Stimulated activated naive CD8-positive, alpha-beta T cell treated with anti-CD3 and anti-CD28 coated beads, Interleukin-15, Interleukin-2, amounts not matched to agents 100 U/mL and 50 U/mL, for 24 hours (primary cell): ENCODE measurements around the gene CELF5.
A peak's percentile ranks its signal among the peaks of the same experiment; 100 is the strongest.

Experiments
- ATAC-seq: fragments of 150-1000 bp; cut with Tn5 transposase; one replicate; pipeline ENCODE4 v1.10.0; 2021
- DNase-seq: peaks from one replicate; pipeline ENCODE4 v3.0.0; 2021

CELF5 gene

DNA sequence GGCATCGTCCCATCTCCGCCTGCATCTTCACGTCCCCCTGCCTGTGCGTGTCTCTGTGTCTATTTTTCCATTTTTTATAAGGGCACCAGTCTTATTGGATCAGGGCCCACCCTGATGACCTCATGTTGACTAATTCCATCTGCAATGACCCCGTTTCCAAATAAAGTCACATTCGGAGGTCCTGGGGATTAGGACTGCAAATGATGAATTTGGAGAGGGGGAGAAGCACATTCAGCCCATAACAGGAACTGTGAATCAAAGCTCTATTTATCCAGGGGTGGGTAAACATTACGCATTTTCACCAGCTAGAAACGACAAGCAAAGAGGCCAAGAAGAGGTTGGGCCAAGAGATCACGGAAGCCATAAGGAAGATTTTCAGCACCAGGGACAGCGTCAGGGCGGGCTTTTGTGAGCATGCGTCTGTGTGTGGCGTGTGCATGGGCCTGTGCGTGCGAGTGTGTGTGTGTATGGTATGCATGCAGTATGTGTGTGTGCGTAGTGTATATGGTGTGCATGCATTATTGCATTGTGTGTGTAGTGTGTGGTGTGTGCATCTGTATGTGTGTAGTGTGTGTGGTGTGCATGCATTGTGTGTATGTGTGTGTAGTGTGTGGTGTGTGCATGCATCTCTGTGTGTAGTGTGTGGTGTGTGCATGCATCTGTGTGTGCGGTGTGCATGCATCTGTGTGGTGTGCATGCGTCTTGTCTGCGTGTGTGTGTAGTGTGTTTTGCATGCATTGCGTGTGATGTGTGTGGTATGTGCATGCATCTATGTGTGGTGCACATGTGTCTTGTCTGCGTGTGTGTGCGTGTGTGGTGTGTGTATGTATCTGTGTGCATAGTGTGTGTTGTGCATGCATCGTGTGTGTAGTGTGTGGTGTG lies 19.6 kb downstream of the CELF5 start:
- DNase-seq (peak; percentile 62), ATAC-seq (no peak)

DNA sequence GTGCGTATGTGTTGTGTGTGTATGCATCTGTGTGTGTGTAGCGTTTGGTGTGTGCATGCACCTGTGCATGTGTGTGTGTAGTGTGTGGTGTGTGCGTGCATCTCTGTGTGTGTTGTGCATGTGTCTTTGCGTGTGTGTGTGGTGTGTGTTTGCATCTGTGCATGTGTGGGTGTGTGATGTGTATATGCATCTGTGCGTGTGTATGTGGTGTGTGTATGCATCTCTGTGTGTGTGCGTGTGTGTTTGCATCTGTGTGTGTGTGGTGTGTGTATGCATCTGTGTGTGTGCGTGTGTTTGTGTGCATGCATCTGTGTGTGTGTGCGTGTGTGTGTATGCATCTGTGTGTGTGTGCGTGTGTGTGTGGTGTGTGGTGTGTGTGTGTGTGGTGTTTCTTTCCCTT lies 20.6 kb downstream of the CELF5 start:
- ATAC-seq (no peak), DNase-seq (no peak)

DNA sequence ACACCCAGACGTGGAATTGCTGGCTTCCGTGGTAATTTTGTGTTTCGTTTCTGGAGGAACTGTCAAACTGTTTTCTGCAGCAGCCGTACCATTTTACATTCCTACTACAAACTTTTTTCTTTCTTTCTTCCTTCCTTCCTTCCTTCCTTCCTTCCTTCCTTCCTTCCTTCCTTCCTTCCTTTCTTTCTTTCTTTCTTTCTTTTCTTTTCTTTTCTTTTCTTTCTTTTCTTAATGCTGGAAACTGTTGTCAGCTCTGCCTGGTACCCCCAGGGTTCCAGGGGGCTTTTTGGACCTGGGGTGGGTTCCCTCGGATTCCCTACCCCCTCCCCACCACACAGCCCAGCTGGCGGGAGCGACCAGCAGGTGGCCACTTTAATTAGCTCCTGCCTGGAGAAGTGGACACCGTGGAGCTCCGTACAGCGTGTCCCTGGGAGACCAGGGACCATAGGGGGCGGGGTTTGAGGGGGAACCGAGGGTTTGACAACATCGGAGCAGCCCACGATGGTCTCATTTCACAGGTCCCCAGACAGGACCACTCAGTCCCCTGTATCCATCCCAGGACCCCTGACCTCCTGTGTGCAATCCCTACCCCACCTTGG lies 24.4 kb downstream of the CELF5 start:
- DNase-seq (no peak), ATAC-seq (no peak)

DNA sequence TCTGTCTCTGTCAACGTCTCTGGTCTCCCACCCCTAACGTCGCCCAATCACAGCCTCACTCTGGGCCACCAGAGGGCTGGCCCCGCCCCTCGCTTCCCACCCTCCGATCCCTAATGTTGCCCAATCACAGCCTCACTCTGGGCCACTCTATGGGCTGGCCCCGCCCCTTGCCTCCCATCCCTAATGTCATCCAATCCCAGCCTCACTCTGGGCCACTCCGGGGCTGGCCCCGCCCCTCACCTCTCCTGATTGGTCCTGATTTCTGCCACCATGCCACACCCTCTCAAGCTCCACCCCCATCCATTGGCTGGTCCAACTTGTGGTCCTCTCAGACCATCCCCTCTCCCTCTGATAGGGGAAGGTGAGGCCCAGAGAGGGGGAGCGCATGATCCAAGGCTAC lies 24.9 kb downstream of the CELF5 start:
- DNase-seq: peak; percentile 23
- ATAC-seq: peak; percentile 52

DNA sequence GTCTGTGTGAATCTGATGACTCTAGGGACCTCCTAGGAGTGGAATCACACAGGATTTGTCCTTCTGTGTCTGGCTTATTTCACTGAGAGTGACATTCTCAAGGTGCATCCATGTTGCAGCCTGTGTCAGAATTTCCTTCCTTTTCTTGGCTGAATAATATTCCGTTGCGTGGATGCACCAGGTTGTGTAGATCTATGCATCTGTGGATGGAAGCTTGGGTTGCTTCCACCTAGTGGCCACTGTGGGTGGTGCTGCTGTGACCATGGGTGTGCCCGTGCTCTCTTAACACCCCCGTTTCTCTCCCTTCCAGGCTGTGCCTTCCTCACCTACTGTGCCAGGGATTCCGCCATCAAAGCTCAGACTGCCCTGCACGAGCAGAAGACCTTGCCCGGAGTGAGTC lies 26.2 kb downstream of the CELF5 start:
- DNase-seq (peak; percentile 61), ATAC-seq (peak; percentile 65)

DNA sequence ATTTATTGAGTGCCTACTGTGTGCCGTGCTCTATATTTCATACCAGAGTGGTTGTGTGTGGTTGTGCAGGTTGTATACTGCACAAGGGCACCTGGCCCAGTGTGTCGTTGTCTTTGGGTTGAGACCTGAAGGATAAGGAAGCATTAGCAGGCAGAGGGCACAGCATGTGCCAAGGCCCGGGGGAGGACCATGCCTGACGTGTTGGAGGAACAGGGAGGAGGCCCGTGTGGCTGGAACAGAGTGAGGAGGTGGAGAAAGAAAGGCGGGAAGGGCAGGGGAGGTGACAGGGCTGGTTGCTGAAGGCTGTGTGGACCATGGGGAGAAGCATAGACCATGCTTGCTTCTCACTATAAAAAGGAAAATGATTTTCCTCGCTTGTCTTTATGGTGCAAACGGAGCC lies 26.8 kb downstream of the CELF5 start:
- ATAC-seq: no peak
- no peak for DNase-seq

DNA sequence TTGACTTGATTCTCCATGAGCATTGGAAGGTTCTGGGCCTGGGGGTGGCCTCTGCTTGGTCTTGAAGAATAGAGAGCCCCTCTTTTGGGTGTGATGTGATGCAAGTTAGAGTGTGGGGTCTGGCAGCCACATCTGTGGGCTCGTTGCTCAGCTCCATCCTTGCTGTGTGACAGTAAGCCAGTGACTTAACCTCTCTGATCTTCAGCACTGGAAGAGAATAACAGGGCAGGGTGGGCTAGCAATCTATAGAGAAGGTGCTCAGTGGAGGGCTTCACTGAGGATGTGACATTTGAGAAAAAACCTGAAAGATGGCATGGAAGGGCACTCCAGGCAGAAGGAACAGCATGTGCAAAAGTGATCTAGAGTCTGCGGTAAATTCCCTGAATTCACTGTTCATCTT lies 28.2 kb downstream of the CELF5 start:
- DNase-seq (no peak), ATAC-seq (no peak)

DNA sequence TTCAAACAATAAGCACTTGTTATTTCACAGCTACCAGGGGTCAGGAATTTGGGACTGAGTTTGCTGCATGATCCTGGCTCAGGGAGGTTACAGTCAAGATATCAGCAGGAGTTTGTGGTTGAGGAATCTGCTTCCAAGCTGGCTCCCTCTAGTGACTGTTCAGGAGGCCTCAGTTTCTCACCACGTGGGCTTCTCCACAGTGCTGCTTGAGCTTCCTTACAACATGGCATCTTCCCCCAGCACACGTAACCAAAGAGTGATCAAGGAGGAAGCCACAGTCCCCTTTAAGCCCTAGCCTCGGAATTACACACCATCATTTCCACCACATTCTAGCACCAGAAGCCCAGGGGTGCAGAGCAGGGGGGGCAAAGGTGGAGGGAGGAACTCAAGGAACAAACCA lies 28.8 kb downstream of the CELF5 start:
- ATAC-seq: no peak

DNA sequence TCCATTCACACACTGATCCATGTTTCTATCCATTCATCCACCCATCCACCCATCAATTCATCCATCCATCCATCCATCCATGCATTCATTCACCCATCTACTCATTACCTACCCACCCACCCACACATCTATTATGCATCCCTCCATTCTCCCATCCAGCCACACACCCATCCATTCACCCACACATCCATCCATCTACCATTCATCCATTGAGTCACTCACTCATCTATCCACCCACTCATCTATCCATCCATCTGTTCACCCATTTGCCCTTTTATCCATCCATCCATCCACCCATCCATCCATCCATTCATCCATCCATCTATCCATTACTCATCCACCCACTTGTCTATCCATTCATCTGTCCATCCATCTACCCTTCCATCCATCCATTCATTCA lies 30.1 kb downstream of the CELF5 start:
- ATAC-seq: no peak
- no peak for DNase-seq

More for the DNA sequence above, 28.8 kb downstream of the CELF5 start:
- no peak for DNase-seq

DNA sequence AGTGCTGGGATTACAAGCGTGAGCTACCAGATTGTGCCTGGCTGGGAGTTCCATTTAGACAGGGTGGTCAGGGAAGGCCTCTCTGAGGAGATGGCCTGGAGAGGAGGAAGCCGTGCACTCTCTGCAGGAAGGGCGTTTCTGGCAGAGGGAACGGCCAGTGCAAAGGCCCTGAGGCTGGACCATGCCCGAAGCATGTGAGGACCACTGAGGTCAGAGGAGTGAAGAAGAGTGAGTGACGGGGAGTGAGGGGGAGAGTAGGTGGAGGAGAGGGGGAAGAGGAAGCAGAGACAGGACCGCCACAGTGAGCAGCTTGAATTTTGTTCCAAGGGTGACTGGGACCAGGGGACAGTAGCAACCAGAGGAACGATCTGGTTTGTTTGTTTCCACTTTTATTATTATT lies 32.6 kb downstream of the CELF5 start:
- ATAC-seq: no peak

DNA sequence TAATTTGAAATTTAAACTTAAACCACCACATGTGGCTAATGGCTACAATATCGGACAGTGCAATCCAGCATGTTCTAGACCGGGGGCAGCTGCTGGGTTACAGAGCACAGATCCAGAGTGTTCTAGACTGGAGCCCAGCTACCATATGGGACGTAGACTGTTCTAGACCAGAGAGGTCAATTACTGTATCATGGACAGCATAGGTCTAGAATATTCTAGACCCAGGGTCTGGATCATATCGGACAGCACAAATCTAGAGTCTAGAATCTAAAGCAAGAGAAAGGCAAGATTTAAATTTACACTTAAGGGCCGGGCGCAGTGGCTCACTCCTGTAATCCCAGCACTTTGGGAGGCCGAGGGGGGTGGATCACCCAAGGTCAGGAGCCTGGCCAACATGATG lies 37.9 kb downstream of the CELF5 start:
- no peak for DNase-seq
- no peak for ATAC-seq

More for the DNA sequence above, 32.6 kb downstream of the CELF5 start:
- DNase-seq: no peak

DNA sequence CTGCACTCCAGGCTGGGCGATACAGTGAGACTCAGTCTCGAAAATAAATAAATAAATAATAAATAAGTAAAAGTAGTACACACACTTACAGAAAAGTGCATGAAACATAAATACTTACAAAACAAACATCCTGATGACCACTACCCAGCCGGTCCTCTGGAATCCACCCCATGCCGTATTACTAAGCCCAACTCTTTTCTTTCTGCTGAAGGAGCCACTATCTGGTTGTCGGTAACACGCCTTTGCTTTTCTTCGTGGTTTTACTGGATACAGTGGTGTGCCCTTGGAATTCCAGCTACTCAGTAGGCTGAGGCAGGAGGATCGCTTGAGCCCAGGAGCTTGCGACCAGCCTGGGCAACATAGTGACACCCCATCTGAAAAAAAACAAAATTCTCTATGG lies 39.4 kb downstream of the CELF5 start:
- DNase-seq (no peak), ATAC-seq (no peak)

DNA sequence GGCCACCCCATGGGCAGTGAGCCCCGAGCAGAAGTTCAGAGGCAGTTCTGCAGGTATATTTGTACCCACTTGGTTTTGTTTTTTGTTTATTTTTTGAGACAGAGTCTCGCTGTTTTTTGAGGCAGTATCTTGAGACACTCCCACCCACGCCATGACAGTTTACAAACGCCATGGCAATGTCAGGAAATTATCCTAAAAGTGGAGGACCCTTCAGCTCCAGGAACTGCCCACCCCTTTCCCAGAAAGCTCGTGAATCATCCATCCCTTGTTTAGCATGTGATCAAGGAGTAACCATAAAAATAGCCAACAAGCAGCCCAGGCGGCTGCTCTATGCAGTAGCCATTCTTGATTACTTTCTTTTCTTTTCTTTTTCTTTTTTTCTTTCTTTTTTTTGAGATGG lies 41.0 kb downstream of the CELF5 start:
- DNase-seq (no peak), ATAC-seq (no peak)

DNA sequence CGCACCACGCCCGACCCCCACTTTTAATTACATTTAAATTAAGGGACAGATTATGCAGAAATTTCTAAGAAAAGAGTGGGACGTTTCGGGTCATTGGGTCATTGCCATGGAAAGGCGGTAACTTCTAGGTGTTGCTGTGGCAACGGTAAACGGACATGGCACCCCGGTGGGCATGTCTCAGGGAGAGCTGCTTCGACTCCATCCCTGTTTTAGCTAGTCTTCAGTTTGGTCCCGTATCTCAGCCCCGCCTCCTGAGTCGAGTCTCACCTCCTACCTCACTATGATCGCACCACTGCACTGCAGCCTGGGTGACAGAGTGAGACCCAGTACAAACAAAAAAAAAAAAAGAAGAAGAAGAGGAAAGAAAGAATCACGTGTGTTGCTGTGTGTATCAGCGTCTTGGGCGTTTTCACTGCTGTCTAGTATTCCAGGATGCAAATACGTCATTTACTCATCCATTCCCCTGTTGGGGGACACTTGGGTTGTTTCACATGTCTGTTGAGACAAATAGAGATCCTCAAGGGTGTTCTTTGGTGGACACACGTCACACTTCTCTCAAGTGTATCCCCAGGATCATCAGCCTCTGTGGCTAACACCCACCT lies 41.7 kb downstream of the CELF5 start:
- ATAC-seq (no peak), DNase-seq (no peak)

DNA sequence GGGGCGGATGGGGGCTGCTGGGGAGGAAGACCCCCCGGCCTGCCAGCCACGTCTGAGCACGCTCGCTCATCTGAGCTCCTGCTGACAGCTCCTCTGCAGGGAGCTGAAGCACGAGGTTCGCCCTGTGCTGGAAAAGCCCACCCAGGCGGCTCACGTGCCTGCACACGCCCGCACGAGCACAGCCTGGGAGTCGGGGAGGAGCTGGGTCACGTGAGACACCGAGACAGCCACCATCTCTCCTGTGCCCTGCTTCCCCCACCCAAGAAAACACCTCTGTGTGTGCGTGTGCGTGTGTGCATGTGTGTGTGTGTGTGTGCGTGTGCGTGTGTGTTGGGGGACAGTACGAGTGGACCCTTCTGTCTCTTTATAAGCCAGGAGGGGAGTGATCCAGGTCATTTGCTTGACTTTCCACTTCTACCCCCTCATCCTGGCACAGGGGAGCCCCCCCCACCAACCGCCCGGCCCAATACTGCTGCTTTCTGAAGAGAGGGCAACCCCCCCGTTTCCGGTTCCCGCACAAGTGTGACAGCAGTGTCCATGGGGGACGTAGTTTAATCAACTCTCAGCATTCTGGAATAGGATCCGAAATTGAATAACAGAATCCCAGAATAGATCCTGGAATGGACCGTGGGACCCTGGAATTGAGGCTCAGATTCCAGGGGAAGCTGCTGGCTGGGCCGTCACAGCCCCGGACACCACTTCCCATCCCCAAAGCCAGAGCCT lies 42.5 kb downstream of the CELF5 start:
- ATAC-seq: no peak
- no peak for DNase-seq

DNA sequence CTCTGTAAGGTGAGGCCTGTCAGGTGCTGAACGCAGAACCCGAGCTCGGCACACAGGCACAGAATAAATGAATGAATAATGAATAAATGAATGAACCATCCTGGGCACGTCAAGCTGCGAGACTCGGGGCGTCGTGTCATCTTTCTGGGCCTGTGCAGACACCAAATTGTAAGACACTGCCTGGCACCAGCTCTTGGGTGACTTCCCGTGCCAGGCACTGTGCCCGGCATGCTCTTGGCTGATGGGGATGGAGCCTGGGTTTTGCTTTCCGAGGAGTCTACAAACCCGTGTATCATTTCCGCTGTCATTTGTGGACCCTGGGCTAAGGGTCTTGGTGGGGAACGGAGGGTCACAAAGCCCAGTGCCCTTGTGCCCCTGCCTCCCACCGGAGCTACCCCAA lies 43.9 kb downstream of the CELF5 start:
- DNase-seq: no peak
- ATAC-seq: no peak

DNA sequence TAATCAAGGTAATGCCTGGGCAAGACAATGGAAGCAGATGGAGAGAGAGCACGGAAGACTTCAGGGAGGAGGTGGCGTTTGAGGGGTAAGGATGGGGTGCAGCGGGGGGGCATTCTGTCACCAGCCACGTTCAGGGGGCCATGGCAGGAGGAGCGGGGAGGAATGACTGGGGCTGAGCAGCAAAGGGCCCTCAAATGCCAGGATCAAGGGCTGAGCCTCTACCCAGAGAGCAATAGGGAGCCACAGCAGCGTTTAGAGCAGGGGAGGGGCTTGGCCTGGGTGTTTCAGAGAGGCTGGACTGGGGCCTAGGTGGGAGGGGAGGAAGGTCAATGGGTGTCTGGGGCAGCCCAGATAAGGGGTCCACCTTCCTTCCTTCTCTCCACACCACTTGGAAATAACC lies 44.3 kb downstream of the CELF5 start:
- no peak for ATAC-seq
- DNase-seq: no peak

DNA sequence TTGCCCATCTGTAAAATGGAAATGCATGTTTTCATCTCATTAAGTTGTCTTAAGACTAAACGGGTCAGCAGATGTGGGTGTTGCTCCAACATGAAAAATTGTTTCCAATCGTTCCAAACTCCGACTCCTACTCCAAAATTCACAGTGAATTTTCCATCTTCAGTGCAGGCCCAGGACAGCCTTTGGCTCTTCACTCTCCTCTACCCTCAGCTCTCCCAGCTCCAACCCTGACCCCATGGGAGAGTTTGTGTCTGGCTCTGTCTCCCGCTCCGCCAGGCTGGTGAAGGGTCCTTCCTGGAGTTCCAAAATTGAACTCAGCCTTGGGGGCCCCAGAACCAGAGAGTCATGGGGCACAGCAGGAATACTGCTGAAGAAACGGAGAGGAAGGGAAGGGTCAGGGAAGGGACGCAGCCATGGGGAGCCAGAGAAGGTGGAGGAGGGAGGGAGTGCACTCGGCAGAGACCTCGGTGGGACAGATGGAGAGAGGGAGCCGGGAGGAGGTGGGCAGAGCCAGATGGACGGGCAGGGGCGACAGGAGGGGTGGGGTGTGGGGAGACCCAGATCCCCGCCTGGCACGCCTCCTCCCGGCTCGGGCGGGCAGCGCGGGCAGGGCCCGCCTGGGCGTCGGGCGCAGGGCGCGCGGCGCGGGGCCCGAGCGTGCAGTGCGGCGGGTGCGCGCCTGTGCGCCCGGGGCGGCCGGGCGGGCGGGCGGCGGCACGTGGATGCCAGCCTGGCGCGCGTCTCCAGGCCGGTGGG lies 45.6 kb downstream of the CELF5 start:
- ATAC-seq (no peak), DNase-seq (no peak)

DNA sequence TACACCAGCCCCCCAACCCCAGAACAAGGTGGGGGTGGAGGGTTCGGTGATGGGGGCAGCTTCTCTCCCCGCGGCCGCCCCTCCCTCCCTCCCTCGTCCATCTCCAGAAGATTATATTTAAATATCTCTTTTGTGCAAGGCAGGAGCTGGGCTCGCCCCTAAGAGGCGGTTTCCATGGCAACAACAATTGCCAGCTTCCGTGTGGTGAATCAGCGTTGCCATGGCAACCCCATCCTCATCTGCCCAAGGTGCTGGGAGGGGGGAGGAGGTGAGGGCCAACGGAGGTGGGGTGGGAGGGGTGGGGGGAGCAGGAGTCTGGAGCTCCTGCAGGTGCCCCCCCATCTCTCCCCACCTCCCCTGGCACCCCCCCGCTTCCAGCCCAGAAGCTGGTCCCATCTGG lies 46.4 kb downstream of the CELF5 start:
- peak; percentile 63 for DNase-seq
- ATAC-seq: no peak

DNA sequence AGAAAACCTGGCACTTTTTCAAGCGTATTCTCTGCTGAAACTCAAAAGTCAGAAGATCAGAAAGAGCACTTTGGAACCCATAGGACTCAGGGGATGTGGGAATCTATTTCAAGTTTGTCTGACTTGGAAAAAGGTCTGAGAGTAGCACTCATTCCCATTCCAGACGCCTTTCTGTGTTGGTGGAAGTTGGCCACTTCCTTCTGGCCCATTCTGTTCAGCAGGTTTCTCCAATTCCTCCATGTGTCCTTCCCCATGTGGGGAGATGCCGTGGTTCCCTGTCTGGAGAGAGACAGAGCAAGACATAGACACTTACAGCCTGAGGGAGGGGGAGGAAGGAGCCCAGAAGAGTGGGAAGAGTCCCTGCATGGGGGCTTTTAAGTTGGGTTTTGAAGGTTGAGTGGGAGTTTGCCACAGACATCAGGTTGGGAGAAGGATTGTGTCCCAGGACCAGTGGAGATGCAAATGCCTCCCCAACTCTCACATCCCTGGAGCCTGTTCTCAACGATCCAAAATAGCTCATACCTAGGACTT lies 48.0 kb downstream of the CELF5 start:
- DNase-seq: no peak
- ATAC-seq: no peak

DNA sequence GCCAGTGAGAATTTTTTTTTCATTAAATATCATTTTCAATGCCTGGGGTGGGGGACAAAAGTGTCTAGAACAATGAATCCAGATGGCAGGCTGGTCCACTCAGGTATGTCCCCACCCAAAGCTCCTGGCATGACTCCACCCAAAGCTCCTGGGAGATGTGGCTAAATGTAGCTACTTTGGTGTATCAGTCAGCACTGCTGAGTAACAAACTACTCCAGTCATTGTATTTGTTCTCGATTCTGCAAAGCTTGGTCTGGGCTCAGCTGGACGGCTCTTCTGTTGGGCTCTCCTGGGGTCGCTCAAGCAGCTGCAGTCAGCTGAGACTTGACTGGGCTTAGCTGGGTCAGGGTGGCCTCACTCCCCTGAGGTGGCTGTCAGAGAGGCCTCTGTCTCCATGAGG lies 48.5 kb downstream of the CELF5 start:
- ATAC-seq: no peak
- DNase-seq: no peak
